Mesenchymal stem cell (in vitro differentiated cells and primary cell): Measurements from ENCODE around the gene SLC39A10.

Source experiments
- DNase-seq: peaks from one replicate; pipeline ENCODE4 v3.0.0-alpha.2; 2013
- H2AFZ ChIP-seq: one replicate; pipeline ENCODE4 v1.6.1; 2013; ENCODE audit warnings: low read depth, mild to moderate bottlenecking, control low read depth, inconsistent platforms, low read length, moderate library complexity
- H2AK5ac ChIP-seq: 2 replicates; pipeline ENCODE4 v1.6.1; 2013; ENCODE audit warnings: low read length, moderate library complexity, mild to moderate bottlenecking, inconsistent platforms; ENCODE audit not compliant: severe bottlenecking
- H2BK120ac ChIP-seq: one replicate; pipeline ENCODE4 v1.6.1; 2013; ENCODE audit warnings: low read depth, mild to moderate bottlenecking, inconsistent platforms, low read length, moderate library complexity
- H2BK12ac ChIP-seq, 2 experiments: one replicate each; pipeline ENCODE4 v1.6.1; 2013; ENCODE audit warnings: inconsistent platforms in 2 of 2, low read length in 2 of 2, mild to moderate bottlenecking in 2 of 2, moderate library complexity in 2 of 2, control low read depth in 1 of 2
- H2BK15ac ChIP-seq: one replicate; pipeline ENCODE4 v1.6.1; 2013; ENCODE audit warnings: mild to moderate bottlenecking, low read depth, inconsistent platforms; ENCODE audit not compliant: poor library complexity, severe bottlenecking
- H2BK5ac ChIP-seq: 2 replicates; pipeline ENCODE4 v1.6.1; 2013; ENCODE audit warnings: low read depth, mild to moderate bottlenecking, low read length, control low read depth, inconsistent platforms; ENCODE audit not compliant: poor library complexity, severe bottlenecking
- H3K14ac ChIP-seq, 2 experiments: one replicate each; pipeline ENCODE4 v1.6.1; 2013; ENCODE audit warnings: inconsistent platforms in 2 of 2, low read length in 2 of 2, control low read depth in 1 of 2, mild to moderate bottlenecking in 1 of 2, moderate library complexity in 1 of 2
- H3K18ac ChIP-seq, 2 experiments: one replicate each; pipeline ENCODE4 v1.6.1; 2013; ENCODE audit warnings: inconsistent platforms in 2 of 2, low read length in 2 of 2, control low read depth in 1 of 2, low read depth in 1 of 2, mild to moderate bottlenecking in 1 of 2
- H3K23ac ChIP-seq, 2 experiments: one replicate each; pipeline ENCODE4 v1.6.1; 2013; ENCODE audit warnings: inconsistent platforms in 2 of 2, low read length in 2 of 2, mild to moderate bottlenecking in 2 of 2, moderate library complexity in 2 of 2, control low read depth in 1 of 2
- H3K27ac ChIP-seq: 2 replicates; pipeline ENCODE4 v1.5.1; 2013; ENCODE audit warnings: mild to moderate bottlenecking, moderate library complexity, low read length, control low read depth, inconsistent platforms; ENCODE audit not compliant: poor library complexity, severe bottlenecking
- H3K27me3 ChIP-seq, 2 experiments: 2 replicates each; pipeline versions ENCODE4 v1.6.1 to v1.7.0; 2013; ENCODE audit warnings: low read length in 2 of 2, mild to moderate bottlenecking in 2 of 2, moderate library complexity in 2 of 2, control low read depth in 1 of 2, inconsistent platforms in 1 of 2; ENCODE audit not compliant: control insufficient read depth in 1 of 2, insufficient read depth in 1 of 2
- H3K36me3 ChIP-seq, 2 experiments: 2 replicates each; pipeline versions ENCODE4 v1.6.1 to v1.7.0; 2013; ENCODE audit warnings: low read length in 2 of 2, control low read depth in 1 of 2, inconsistent platforms in 1 of 2, low read depth in 1 of 2, mild to moderate bottlenecking in 1 of 2; ENCODE audit not compliant: insufficient read depth in 2 of 2, control insufficient read depth in 1 of 2
- H3K4ac ChIP-seq, 2 experiments: one replicate each; pipeline ENCODE4 v1.6.1; 2013; ENCODE audit warnings: inconsistent platforms in 2 of 2, low read length in 2 of 2, mild to moderate bottlenecking in 2 of 2, moderate library complexity in 2 of 2, control low read depth in 1 of 2, low read depth in 1 of 2
- H3K4me1 ChIP-seq: 2 replicates; pipeline ENCODE4 v1.6.1; 2013; ENCODE audit warnings: low read depth, low read length, control low read depth; ENCODE audit not compliant: control insufficient read depth, insufficient read depth
- H3K4me2 ChIP-seq: 2 replicates; pipeline ENCODE4 v1.6.1; 2013; ENCODE audit warnings: low read length, mild to moderate bottlenecking, inconsistent platforms; ENCODE audit not compliant: poor library complexity, severe bottlenecking
- H3K4me3 ChIP-seq, 2 experiments: 2 replicates each; pipeline versions ENCODE4 v1.5.1 to v1.7.0; 2013; ENCODE audit warnings: low read length in 2 of 2, mild to moderate bottlenecking in 2 of 2, control low read depth in 1 of 2, low read depth in 1 of 2; ENCODE audit not compliant: insufficient read depth in 1 of 2
- H3K79me1 ChIP-seq: replicated peaks from 2 replicates; pipeline ENCODE4 v1.6.1; 2013; ENCODE audit warnings: mild to moderate bottlenecking, control low read depth, low read length, inconsistent platforms; ENCODE audit not compliant: poor library complexity, severe bottlenecking
- H3K9ac ChIP-seq: 2 replicates; pipeline ENCODE4 v1.7.0; 2013; ENCODE audit warnings: mild to moderate bottlenecking, low read length, moderate library complexity
- H3K9me3 ChIP-seq: 2 replicates; pipeline ENCODE4 v1.7.0; 2013; ENCODE audit warnings: mild to moderate bottlenecking, low read length; ENCODE audit not compliant: control insufficient read depth
- H4K8ac ChIP-seq: one replicate; pipeline ENCODE4 v1.6.1; 2013; ENCODE audit warnings: inconsistent platforms, mild to moderate bottlenecking, low read length, moderate library complexity
- H4K91ac ChIP-seq: one replicate; pipeline ENCODE4 v1.6.1; 2013; ENCODE audit warnings: mild to moderate bottlenecking, low read length, inconsistent platforms
- WGBS: methylation state at CpG from one replicate; pipeline ENCODE4 v1.1.7; 2013; ENCODE audit warnings: mixed read lengths; 5-methylcytosine and 5-hydroxymethylcytosine counted together

SLC39A10 gene

DNA sequence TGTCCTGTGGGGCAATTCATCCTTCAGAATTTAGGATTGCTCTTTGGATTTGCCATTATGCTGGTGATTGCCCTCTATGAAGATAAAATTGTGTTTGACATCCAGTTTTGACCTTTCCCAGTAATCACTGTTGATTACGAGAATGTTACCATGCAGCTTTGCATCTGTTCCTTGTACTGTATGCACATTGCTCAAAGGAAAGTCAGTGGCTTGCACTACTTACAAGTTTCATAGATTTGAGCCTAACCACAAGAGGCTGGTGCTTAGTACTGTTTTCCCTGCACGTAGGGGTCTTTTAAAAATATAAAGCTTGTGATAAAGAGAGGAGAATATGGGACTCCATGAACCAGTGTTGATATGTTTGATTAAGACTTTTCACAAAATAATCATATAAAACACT, 77.9 kb downstream of the SLC39A10 start:
- Histone ChIP-seq H3K27ac (no peak overlapping the region), H2BK15ac (no peak overlapping the region), H2BK120ac (no peak overlapping the region), H2BK5ac (no peak overlapping the region), H2BK12ac (no peak overlapping the region), H3K4ac (no peak overlapping the region), H3K23ac (no peak overlapping the region), H3K14ac (no peak overlapping the region), H3K9me3 (no peaks in the 10 kb centered on the region), H2AK5ac (no peak overlapping the region), H3K36me3 (peaks cover 11 to 34% of the 10 kb centered on the region in 2 experiments), H3K4me1 (no peaks in the 10 kb centered on the region), H3K18ac (no peak overlapping the region), H3K4me2 (no peak overlapping the region), H3K4me3 (no peak overlapping the region), H2AFZ (no peak overlapping the region), H3K9ac (no peak overlapping the region), H3K79me1 (no peaks in the 10 kb centered on the region), H4K8ac (no peak overlapping the region), H3K27me3 (no peaks in the 10 kb centered on the region), H4K91ac (no peak overlapping the region)
- no peak for DNase-seq
- WGBS, result 100% methylated on average over 1 of the region's 2 CpGs

DNA sequence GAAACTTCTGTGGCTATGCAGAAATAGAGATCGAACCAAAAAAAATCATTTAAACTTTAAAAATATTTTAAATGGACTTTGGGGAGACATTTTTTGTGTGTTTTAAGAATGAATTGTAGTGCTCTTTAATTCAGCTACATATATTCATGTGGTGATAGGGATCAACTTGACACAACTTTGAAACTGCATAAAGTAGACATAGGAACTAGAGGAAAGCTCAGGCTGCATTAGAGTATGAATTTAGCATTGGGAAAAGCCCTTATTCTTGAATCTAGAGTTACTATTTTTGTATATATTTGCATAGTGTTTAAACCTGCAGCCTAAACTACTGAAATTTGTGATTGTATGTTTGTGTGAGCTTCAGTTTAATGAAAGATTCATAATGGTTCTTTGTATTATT, 78.3 kb downstream of the SLC39A10 start:
- H2BK120ac ChIP-seq, result no peak overlapping the region
- no peak overlapping the region for H4K91ac ChIP-seq
- WGBS, result no CpG with 5 or more reads among the region's 1 CpG

DNA sequence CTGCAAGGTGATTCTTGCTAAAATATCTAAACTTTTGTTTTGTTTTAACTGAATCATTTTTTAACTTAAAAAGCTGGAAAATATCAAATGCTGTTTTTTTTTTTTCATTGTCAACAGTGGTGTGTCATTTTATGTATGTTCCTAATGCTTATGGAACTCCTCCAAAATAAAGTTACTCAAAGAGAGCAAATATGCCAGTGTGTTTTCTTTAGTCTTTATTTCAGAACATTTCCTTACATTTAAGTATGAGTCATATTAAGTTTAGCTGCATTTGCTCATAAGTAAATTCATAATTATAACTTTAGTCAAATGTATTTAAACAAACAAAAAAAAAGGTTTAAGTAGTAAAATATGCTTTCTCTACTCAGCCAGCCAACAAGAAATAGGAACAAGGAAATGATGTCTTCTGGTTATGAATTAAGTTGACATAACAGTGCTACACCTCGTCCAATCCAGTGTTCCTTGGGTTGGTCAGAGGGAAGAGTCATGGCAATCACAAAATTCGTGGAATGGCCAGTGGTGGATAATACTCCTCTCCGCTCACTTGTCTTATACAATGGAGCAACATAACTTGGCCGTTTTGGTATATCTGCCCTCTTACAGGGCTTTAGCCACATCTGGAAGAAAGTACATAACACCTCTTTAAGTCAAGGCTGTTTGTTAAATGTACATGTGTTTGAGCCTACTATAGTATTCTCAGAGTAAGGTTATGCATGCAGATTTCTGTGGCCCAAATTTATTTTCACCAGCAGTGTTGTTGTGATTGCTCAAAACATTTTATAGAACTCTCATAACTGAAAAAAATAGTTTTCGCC, 80.7 kb downstream of the SLC39A10 start:
- H2BK12ac ChIP-seq, result no peak overlapping the region
- no peaks in the 10 kb centered on the region for H3K27me3 ChIP-seq
- no peak overlapping the region for H3K9ac ChIP-seq
- H3K14ac ChIP-seq, result no peak overlapping the region
- H4K91ac ChIP-seq, result no peak overlapping the region
- no peaks in the 10 kb centered on the region for H3K4me1 ChIP-seq
- H3K4me3 ChIP-seq, result no peak overlapping the region
- H2AFZ ChIP-seq, result no peak overlapping the region
- H3K18ac ChIP-seq, result no peak overlapping the region
- no peak overlapping the region for H2AK5ac ChIP-seq
- H2BK5ac ChIP-seq, result no peak overlapping the region
- 100% methylated on average over 3 of the region's 5 CpGs for WGBS
- no peak overlapping the region for H3K23ac ChIP-seq
- no peak overlapping the region for H2BK15ac ChIP-seq
- no peaks in the 10 kb centered on the region for H3K9me3 ChIP-seq
- DNase-seq, result no peak
- H3K36me3 ChIP-seq, result peaks cover 6 to 15% of the 10 kb centered on the region in 2 experiments
- H3K4me2 ChIP-seq, result no peak overlapping the region
- H3K4ac ChIP-seq, result no peak overlapping the region
- H3K79me1 ChIP-seq, result no peaks in the 10 kb centered on the region
- no peak overlapping the region for H4K8ac ChIP-seq
- no peak overlapping the region for H3K27ac ChIP-seq
- H2BK120ac ChIP-seq, result no peak overlapping the region

More for the DNA sequence above, 78.3 kb downstream of the SLC39A10 start:
- Histone ChIP-seq H4K8ac (no peak overlapping the region), H3K36me3 (peaks cover 9 to 30% of the 10 kb centered on the region in 2 experiments), H2AFZ (no peak overlapping the region), H2BK5ac (no peak overlapping the region), H3K9ac (no peak overlapping the region), H3K4me3 (no peak overlapping the region), H3K4me2 (no peak overlapping the region), H3K79me1 (no peaks in the 10 kb centered on the region), H2BK15ac (no peak overlapping the region), H3K23ac (no peak overlapping the region), H3K4ac (no peak overlapping the region), H2BK12ac (no peak overlapping the region), H3K4me1 (no peaks in the 10 kb centered on the region), H2AK5ac (no peak overlapping the region), H3K27me3 (no peaks in the 10 kb centered on the region), H3K18ac (no peak overlapping the region), H3K9me3 (no peaks in the 10 kb centered on the region), H3K27ac (no peak overlapping the region), H3K14ac (no peak overlapping the region)
- no peak for DNase-seq

DNA sequence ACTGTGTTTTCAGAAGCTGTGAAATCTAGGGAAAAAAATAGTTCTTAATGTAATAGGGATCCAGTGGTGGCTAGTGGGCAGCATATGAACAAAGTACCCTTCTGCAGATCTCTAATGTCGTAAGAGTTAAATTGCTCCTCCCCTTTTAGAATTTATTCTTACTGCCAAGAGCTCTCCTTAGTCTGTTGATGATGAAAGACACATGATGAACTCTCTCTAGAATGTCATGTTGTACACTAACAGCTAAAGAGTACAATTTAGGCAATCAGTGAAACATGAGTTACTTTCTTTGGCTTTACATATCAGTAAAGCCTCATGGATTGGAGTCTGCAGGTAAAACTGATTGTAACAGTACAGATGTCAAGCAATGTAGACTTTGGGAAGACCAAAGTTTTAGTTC, 84.2 kb downstream of the SLC39A10 start:
- Histone ChIP-seq H3K9ac (no peak overlapping the region), H3K27ac (no peak overlapping the region), H2BK15ac (no peak overlapping the region), H2BK120ac (no peak overlapping the region), H3K23ac (no peak overlapping the region), H3K4ac (no peak overlapping the region), H3K14ac (no peak overlapping the region), H2AFZ (no peak overlapping the region), H4K8ac (no peak overlapping the region), H3K4me2 (no peak overlapping the region), H3K27me3 (no peaks in the 10 kb centered on the region), H3K79me1 (no peaks in the 10 kb centered on the region), H2BK5ac (no peak overlapping the region), H3K9me3 (no peaks in the 10 kb centered on the region), H3K4me3 (no peak overlapping the region), H3K18ac (no peak overlapping the region), H3K36me3 (peaks cover 5 to 9% of the 10 kb centered on the region in 2 experiments), H2BK12ac (no peak overlapping the region), H4K91ac (no peak overlapping the region), H3K4me1 (no peaks in the 10 kb centered on the region), H2AK5ac (no peak overlapping the region)
- whole genome bisulfite sequencing, result no CpG with 5 or more reads among the region's 1 CpG
- no peak for DNase-seq
